Activated CD4-positive, CD25-positive, alpha-beta regulatory T cell (primary cell): ENCODE results near the gene DPM3.
"Not testable (repeated sequence)": the region's sequence is repeated elsewhere in the genome, so short reads cannot be mapped to it uniquely, and the experiment has no call there.

ENCODE experiments used
- DNase-seq, 4 experiments: peaks; one replicate each; lab custom pipeline; 2025; lab: John Stamatoyannopoulos, UW

Gene DPM3

DNA sequence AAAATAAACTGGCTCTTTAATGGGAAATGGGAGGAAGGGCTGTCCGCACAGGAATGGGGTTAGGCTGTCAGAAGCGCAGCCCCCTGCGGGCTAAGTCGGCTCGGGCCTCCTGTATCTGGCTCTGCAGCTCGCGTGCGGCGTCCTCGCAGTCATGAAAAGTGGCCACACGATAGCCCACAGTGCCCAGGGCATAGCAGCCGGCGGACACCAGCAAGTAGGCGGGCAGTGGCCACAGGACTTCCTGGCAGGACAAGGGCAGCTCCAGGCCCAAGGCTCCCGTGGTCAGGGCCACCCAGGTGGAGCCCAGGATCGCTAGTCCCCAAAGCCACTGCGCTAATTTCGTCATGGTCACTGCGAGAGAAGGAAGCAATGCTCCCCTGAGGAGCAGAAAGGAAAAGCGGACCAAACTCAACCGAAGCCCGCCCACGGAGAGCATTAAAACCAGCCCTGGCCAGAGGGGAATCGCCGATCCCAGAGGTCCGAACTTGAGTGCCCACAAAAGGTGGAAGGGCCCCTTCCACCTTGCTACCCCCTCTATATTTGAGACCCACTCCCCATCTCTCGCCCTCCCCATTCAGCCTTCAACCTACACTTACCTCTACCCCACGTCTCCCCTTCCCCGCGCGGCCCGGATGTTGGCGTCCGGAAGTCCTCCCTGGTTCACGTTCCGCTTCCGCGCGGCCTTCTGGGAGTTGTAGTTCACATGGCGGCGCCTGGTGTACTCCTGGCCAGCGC lies at the start of gene DPM3:
TSS of gene DPM3 (minus strand) at position 637 of the 735 bp plus-strand sequence. CDS start at position 346, 291 bp downstream.
- peak; percentile 76 to 83 (median 79) for DNase-seq

DNA sequence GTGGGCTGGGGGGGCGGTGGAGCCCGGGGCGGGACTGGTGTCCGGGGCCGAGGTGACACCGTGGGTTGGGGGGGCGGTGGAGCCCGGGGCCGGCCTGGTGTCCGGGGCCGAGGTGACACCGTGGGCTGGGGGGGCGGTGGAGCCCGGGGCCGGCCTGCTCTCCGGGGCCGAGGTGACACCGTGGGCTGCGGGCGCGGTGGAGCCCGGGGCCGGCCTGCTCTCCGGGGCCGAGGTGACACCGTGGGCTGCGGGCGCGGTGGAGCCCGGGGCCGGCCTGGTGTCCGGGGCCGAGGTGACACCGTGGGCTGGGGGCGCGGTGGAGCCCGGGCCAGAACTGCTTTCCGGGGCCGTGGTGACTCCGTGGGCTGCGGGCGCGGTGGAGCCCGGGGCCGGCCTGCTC lies 49.6 kb upstream of the DPM3 start:
- not testable (repeated sequence) for DNase-seq

DNA sequence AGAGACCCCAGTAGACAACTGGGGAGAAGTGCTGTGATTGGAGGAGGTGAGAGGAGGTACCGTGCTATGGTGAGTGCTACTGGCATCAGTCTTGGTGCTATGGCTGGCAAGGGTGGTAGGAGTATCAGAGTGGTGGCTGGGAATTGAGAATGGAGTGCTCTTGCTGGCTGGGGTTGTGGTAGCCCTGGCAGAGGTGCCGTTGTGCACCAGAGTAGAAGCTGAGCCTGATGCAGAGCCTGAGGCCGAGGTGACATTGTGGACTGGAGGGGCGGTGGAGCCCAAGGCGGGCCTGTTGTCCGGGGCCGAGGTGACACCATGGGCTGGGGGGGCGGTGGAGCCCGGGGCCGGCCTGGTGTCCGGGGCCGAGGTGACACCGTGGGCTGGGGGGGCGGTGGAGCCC lies 47.9 kb upstream of the DPM3 start:
- DNase-seq = no peak

DNA sequence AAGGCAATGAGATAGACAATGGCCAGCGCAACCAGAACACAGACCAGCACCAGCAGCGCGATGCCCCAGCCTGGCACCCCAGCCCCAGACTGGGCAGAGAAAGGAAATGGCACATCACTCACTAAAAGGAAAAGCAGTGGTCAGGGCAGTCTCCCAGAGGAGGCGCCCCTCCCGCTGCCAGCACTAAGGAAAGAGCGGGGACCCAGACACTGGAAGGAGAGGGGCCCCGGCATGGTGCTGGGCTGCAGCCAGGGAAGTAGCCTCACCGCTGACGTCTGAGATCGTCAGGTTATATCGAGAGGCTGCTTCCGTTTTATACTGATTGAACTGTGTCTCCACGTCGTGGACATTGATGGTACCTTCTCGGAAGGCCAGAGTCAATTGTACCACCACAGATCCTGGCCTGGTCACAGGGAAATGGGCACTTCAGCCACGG lies 47.1 kb upstream of the DPM3 start:
- DNase-seq = no peak

DNA sequence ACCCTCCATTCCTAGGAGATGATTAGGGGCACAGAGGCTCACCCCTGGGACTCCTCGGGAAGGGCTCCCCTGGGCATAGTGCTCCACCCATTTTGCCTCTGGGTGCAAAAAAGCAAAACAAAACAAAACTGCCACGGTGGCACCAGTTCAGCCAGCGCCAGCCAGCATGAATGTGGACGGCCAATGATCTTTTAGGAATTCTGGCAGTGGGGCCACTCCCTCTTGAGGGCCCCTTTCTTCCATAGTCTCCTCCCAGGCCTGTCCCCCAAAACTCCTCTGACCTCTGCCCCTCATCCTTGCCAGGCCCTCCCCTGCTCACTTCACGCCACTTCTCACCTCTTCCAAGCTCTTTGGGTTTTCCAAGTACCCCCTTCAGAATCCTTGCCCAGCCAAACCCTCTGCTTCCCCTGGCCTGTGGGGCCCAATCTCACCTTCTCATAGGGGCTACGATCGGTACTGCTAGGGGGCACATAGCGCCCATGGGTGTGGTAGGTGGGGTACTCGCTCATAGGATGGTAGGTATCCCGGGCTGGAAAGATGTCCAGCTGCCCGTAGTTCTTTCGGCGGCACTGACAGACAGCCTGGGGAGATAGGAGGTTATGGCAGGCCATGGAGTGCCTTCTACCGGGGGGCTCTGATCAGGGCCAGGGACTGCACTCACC lies 46.6 kb upstream of the DPM3 start:
- DNase-seq = no peak

DNA sequence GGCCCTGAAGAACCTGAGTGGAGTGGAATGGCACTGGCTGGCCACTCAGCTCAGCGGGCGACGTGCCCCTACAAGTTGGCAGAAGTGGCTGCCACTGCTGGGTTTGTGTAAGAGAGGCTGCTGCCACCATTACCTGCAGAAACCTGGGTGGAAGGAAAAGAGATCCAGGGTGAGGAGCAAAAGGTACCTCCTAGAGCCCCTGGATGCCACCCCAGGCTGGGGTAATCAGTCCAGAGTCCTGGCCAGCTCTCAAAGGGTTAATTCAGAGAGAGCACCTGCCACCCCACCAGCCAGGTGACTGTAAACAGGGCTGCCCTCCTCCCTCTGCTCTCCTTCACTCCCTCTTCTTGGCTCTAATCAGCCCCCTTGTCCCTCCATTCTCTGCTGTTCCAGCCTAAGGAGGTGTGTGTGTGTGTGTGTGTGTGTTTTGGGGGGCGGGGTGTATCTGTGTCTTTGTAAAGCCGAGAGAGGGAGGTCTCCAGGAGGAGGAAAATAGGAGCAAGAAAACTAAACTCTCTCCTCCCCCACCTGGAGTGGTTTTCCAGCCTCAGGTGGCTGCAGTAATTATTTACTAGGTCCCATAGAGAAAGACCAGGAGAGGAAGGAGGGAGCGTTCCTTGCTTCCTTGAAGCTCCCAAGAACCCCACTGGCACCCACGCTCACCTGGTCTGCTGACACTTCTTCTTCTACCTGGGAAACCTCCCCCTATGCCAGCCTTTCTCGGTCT lies 45.9 kb upstream of the DPM3 start:
- DNase-seq = no peak

GRCh38 chr1:155185783-155186066 lies 45.4 kb upstream of the DPM3 start:
- DNase-seq = no peak

- DNase-seq = no peak
These were observed 44.8 kb upstream of the DPM3 start for GRCh38 chr1:155184835-155185782.

DNA sequence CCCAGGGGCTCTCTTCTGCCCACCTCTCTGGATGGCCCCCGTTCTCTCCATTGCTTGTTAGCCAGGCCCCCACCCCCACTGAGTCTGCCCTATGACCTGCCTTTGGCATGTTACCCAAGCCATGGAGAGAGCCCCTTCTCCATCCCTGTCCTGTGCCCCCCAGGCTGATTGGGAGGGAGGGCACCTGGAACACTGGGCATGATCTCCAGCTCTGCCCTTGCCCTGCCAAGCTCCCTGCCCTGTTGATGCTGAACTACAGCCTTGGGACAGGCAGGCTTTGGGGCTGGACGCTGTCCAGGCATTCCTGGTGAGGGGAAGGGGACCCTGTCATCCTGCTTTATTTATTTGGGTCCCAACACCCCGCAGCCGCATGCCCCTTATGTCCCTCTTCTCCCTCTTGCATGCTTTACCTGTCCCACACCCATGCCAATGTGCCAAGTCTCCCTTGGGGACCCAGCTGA lies 44.0 kb upstream of the DPM3 start:
- DNase-seq = no peak

DNA sequence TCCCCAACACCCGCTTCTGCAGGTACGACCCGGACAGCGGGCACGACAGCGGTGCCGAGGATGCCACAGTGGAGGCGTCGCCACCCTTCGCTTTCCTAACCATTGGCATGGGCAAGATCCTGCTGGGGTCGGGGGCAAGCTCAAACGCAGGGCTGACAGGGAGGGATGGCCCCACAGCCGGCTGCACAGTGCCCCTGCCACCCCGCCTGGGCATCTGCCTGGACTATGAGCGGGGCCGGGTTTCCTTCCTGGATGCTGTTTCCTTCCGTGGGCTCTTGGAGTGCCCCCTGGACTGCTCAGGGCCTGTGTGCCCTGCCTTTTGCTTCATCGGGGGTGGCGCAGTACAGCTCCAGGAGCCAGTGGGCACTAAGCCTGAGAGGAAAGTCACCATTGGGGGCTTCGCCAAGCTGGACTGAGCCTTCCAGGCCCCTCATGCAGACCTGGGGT lies 43.5 kb upstream of the DPM3 start:
- DNase-seq = no peak

- no peak for DNase-seq
These were observed 41.8 kb upstream of the DPM3 start for GRCh38 chr1:155182052-155182550.

DNA sequence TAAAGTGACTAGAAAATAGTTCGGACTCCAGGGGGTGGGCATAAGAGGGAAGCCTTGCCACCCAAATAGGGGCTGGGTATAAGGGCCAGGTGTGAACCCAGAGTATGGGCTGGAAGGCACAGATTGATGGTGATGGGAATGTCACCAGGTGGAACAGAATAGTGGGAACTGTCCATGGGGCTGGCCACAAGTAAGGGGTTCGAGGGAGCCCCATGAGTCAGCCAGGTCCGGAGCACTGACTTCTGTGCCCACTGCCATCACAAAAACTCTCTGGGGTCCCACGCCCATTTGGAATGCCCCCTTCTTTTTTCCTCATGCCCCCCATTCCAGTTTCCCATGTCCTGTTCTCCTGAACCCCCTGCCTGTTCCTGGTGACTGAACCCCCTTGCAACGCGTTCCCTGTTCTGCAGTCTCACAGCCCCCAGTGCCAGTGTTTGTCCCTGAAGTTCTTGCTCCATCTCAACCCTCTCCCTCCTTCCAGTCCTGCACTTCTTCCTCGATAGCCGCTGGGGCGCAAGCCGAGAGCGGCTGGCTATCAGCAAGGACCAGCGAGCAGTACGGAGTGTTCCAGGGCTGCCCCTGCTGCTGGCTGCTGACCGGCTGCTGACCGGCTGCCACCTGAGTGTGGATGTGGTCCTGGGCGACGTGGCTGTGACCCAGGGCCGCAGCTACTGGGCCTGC lies 41.2 kb upstream of the DPM3 start:
- DNase-seq = no peak

DNA sequence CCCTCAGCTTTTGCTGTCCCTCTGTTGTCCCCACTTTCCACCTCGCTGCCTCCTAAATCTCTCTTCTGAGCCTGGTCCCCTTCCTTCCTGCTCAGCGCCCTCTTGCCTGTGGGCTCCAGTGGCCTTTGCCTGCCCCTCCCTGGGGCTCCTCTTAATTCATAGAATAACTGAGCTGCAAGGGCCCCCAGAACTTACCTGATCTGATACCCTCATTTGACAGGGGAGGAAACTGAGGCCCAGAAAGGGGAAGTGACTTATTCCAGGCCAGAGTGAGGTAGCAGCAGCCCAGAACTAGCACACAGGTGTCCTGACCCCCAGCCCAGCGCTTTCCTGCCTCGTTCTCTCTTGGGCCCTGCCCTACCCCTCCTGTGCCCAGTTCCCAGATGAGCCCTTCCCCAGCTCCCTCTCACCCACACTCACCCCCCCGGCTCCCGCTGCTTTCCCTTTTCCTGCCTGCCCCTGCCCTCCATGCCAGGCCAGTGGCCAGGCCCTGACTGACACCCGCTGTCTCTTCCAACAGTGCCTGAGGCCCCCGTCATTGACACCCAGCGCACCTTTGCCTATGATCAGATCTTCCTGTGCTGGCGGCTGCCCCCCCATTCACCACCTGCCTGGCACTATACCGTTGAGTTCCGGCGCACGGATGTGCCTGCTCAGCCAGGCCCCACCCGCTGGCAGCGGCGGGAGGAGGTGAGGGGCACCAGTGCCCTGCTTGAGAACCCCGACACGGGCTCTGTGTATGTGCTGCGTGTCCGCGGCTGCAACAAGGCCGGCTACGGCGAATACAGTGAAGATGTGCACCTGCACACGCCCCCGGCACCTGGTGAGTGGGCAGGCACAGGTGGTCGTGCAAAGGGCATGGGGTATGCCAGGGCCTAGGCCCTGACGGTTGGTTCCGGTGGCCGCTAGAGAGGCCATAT lies 39.0 kb upstream of the DPM3 start:
- no peak for DNase-seq

DNA sequence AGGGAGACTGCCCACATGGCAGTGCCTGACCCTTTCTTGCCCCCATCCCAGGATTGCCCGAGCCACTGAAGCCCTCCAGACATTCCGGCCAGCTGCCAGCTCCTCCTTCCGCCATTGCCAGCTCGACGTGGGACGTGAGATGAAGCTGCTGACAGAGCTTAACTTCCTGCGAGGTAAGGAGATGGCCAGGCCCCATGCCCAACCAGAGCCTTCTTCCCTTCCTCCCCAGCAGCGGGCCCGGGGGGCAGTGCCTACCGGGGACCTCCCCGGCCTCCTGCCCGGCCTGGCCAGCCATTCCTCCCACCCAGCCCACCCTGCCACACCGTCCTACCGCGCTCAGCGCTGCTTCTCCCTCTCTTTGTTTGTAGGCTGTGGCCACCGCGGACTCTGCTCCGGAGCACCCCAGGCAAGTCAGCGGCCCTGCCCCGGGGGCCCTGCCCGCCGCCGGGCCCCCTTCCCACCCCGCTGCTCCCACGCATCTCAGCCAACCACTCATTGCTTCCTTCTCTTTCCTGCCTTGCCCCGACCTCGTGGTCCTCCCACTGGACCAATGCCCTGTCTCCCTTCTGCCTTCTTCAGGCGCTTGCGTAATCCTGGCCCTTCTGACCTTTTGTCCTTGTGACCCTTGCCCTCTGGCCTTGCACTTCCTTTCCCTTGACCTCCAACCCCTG lies 38.2 kb upstream of the DPM3 start:
- no peak for DNase-seq

- DNase-seq = no peak
These were observed 37.6 kb upstream of the DPM3 start for GRCh38 chr1:155177918-155178281.

DNA sequence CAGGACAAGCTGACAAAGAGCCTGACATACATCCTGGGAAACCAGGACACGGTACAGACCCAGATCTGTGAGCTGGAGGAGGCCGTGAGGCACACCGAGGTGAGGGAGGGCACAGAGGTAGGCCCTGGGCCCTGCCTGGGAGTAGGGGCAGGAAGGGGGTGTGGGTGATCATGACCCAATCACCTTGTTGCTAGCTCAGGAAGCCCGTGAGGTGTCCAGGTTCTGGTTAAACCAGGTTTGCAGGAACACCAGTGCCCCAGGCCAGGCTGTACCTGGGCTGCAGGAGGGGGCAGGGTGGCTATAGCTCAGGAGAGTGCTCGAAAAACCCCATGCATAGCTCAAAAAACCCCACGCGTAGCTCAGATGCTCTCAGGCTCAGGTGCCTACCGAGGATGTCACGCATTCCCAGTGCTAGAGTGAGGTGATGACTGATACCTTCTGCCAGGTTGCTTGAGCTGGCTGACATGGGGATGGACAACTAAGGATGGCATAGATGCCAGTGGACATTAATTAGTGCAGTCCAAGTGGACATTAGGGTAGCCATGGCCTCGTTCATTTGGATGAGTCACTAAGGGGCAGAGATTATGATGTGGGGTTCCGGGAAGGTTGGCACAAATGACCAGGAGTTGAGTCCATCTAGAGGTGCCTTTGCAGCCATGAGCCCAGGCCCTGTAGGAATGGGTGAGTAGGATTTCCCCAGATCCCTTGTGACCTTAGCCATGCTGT lies 37.0 kb upstream of the DPM3 start:
- no peak for DNase-seq

DNA sequence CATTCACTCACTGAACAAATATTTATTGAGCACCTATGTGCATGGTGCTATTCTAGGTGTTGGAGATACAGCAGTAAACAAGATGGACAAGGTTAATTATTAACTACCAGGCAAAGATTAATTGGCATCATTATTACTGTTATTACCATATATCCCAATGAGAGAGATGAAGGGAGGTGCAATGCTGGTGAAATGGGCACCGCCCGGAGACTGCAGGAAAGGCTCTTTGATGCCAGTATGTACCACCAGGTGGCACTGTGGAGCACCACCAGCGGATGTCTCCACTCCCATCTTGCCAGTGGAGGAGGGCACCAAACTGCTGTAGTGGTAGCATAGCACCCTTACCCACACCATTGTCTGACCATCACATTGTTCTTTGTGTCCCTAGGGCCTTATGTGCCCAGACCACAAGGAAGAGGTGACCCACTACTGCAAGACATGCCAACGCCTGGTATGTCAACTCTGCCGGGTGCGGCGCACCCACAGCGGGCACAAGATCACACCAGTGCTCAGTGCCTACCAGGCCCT lies 36.3 kb upstream of the DPM3 start:
- DNase-seq = peak; percentile 66 to 83 (median 76)

GRCh38 chr1:155175927-155176371 lies 35.6 kb upstream of the DPM3 start:
- no peak for DNase-seq
